ENCODE data around the gene CLDN24. TPM values are rescaled to one million over a fixed set of nuclear protein-coding genes. Genes with fewer than 3 reads are reported as not detected.

The CLDN24 gene
- total RNA-seq, 1 donor from 2014 or later: not detected

GRCh38 chr4:183297675-183298074 is 24.6 kb downstream of the CLDN24 start:
- no peaks in the 10 kb centered on the region for H3K9me3 Mint-ChIP-seq (ENCODE audit: unreplicated experiment)
- no peak for DNase-seq
- no peaks in the 10 kb centered on the region for H3K27me3 Mint-ChIP-seq (ENCODE audit: unreplicated experiment)
- no peak overlapping the region for H3K27ac Mint-ChIP-seq (ENCODE audit: unreplicated experiment)
- H3K4me1 Mint-ChIP-seq (ENCODE audit: low read depth, unreplicated experiment): no peaks in the 10 kb centered on the region
- no peak overlapping the region for H3K4me3 Mint-ChIP-seq (ENCODE audit: unreplicated experiment)
- TF ChIP-seq CTCF (IDR thresholded peaks at IDR 0.05; ENCODE audit: partially characterized antibody, unreplicated experiment): no peak
- H3K36me3 Mint-ChIP-seq (ENCODE audit: unreplicated experiment): no peaks in the 10 kb centered on the region

GRCh38 chr4:183295711-183296110 is 26.5 kb downstream of the CLDN24 start:
- Mint-ChIP-seq H3K9me3 (ENCODE audit: unreplicated experiment) (no peaks in the 10 kb centered on the region), H3K27me3 (ENCODE audit: unreplicated experiment) (no peaks in the 10 kb centered on the region), H3K4me3 (ENCODE audit: unreplicated experiment) (no peak overlapping the region), H3K27ac (ENCODE audit: unreplicated experiment) (no peak overlapping the region), H3K4me1 (ENCODE audit: low read depth, unreplicated experiment) (no peaks in the 10 kb centered on the region), H3K36me3 (ENCODE audit: unreplicated experiment) (no peaks in the 10 kb centered on the region)
- TF ChIP-seq CTCF (IDR thresholded peaks at IDR 0.05; ENCODE audit: partially characterized antibody, unreplicated experiment): no peak
- DNase-seq: no peak

GRCh38 chr4:183291070-183291469 is 31.2 kb downstream of the CLDN24 start:
- H3K36me3 Mint-ChIP-seq (ENCODE audit: unreplicated experiment): no peaks in the 10 kb centered on the region
- H3K4me1 Mint-ChIP-seq (ENCODE audit: low read depth, unreplicated experiment): no peaks in the 10 kb centered on the region
- TF ChIP-seq CTCF (IDR thresholded peaks at IDR 0.05; ENCODE audit: partially characterized antibody, unreplicated experiment): no peak
- no peaks in the 10 kb centered on the region for H3K27me3 Mint-ChIP-seq (ENCODE audit: unreplicated experiment)
- no peak overlapping the region for H3K27ac Mint-ChIP-seq (ENCODE audit: unreplicated experiment)
- H3K4me3 Mint-ChIP-seq (ENCODE audit: unreplicated experiment): no peak overlapping the region
- no peaks in the 10 kb centered on the region for H3K9me3 Mint-ChIP-seq (ENCODE audit: unreplicated experiment)
- no peak for DNase-seq

- TF ChIP-seq CTCF (IDR thresholded peaks at IDR 0.05; ENCODE audit: partially characterized antibody, unreplicated experiment): no peak
- Mint-ChIP-seq H3K9me3 (ENCODE audit: unreplicated experiment) (no peaks in the 10 kb centered on the region), H3K27me3 (ENCODE audit: unreplicated experiment) (no peaks in the 10 kb centered on the region), H3K36me3 (ENCODE audit: unreplicated experiment) (no peaks in the 10 kb centered on the region), H3K27ac (ENCODE audit: unreplicated experiment) (no peak overlapping the region), H3K4me1 (ENCODE audit: low read depth, unreplicated experiment) (no peaks in the 10 kb centered on the region), H3K4me3 (ENCODE audit: unreplicated experiment) (no peak overlapping the region)
- no peak for DNase-seq
These were observed 32.5 kb downstream of the CLDN24 start for GRCh38 chr4:183289688-183290087.

GRCh38 chr4:183288955-183289354 is 33.3 kb downstream of the CLDN24 start:
- Mint-ChIP-seq H3K36me3 (ENCODE audit: unreplicated experiment) (no peaks in the 10 kb centered on the region), H3K9me3 (ENCODE audit: unreplicated experiment) (no peaks in the 10 kb centered on the region), H3K27ac (ENCODE audit: unreplicated experiment) (no peak overlapping the region), H3K4me3 (ENCODE audit: unreplicated experiment) (no peak overlapping the region), H3K4me1 (ENCODE audit: low read depth, unreplicated experiment) (no peaks in the 10 kb centered on the region), H3K27me3 (ENCODE audit: unreplicated experiment) (no peaks in the 10 kb centered on the region)
- no peak for TF ChIP-seq CTCF (IDR thresholded peaks at IDR 0.05; ENCODE audit: partially characterized antibody, unreplicated experiment)
- DNase-seq: no peak

All from glutamatergic neuron (in vitro differentiated cells).